ENCODE results near the gene IGF2BP1.

DNA sequence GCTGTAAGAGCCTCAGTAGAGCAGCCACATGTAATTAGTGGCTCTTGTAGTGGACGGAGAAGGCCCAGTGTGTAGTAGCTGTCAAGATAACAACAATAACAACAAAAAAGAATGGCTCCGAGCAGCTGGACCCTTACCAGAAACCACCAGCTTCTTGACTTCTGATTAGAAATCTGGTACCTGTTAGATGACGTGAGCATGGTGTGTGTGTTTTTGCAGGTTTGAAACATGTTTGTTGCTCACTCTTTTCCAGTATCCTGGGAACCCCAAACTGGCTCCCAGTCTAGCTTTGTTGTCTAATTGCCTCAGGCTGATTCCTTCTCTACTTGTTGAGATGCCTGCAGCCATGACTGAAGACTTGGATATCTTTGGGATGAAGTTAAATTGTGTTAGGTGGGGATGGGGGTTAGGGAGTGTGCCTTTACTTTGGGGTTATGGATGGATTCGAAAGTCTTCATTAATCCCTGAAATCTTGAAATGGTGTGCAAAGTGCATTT lies 21.0 kb downstream of the IGF2BP1 start:
- TF ChIP-seq POLR2A (IDR thresholded peaks at IDR 0.05): no peak
- TF ChIP-seq, protein P1, sequence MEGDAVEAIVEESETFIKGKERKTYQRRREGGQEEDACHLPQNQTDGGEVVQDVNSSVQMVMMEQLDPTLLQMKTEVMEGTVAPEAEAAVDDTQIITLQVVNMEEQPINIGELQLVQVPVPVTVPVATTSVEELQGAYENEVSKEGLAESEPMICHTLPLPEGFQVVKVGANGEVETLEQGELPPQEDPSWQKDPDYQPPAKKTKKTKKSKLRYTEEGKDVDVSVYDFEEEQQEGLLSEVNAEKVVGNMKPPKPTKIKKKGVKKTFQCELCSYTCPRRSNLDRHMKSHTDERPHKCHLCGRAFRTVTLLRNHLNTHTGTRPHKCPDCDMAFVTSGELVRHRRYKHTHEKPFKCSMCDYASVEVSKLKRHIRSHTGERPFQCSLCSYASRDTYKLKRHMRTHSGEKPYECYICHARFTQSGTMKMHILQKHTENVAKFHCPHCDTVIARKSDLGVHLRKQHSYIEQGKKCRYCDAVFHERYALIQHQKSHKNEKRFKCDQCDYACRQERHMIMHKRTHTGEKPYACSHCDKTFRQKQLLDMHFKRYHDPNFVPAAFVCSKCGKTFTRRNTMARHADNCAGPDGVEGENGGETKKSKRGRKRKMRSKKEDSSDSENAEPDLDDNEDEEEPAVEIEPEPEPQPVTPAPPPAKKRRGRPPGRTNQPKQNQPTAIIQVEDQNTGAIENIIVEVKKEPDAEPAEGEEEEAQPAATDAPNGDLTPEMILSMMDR (IDR thresholded peaks at IDR 0.05): no peak

Data from testis (tissue), 2 donors.